HUES64 (cell line): ENCODE data around the gene KLK14.

Source experiments
- H3K27ac ChIP-seq: 2 replicates; pipeline ENCODE4 v1.7.0; 2013; ENCODE audit warnings: low read depth, low read length, inconsistent platforms
- H3K27me3 ChIP-seq: 2 replicates; pipeline ENCODE4 v1.6.1; 2013; ENCODE audit warnings: mild to moderate bottlenecking, low read length; ENCODE audit not compliant: insufficient read depth
- H3K36me3 ChIP-seq: 2 replicates; pipeline ENCODE4 v1.6.1; 2013; ENCODE audit warnings: mild to moderate bottlenecking, low read length; ENCODE audit not compliant: insufficient read depth
- H3K4me1 ChIP-seq: 2 replicates; pipeline ENCODE4 v1.6.1; 2013; ENCODE audit warnings: mild to moderate bottlenecking, low read length, moderate library complexity; ENCODE audit not compliant: insufficient read depth
- H3K4me3 ChIP-seq: 2 replicates; pipeline ENCODE4 v1.5.1; 2013; ENCODE audit warnings: mild to moderate bottlenecking, low read length, moderate library complexity
- H3K9ac ChIP-seq: 2 replicates; pipeline ENCODE4 v1.6.1; 2013; ENCODE audit warnings: mild to moderate bottlenecking, low read depth, low read length
- H3K9me3 ChIP-seq: 2 replicates; pipeline ENCODE4 v1.6.1; 2013; ENCODE audit warnings: low read depth, low read length; ENCODE audit not compliant: insufficient read depth
- WGBS: fragments of 150-250, 120-280 bp; methylation state at CpG from one replicate; pipeline ENCODE4 v1.1.7; 2013; ENCODE audit warnings: missing lambda C conversion rate; 5-methylcytosine and 5-hydroxymethylcytosine counted together

Gene KLK14

DNA sequence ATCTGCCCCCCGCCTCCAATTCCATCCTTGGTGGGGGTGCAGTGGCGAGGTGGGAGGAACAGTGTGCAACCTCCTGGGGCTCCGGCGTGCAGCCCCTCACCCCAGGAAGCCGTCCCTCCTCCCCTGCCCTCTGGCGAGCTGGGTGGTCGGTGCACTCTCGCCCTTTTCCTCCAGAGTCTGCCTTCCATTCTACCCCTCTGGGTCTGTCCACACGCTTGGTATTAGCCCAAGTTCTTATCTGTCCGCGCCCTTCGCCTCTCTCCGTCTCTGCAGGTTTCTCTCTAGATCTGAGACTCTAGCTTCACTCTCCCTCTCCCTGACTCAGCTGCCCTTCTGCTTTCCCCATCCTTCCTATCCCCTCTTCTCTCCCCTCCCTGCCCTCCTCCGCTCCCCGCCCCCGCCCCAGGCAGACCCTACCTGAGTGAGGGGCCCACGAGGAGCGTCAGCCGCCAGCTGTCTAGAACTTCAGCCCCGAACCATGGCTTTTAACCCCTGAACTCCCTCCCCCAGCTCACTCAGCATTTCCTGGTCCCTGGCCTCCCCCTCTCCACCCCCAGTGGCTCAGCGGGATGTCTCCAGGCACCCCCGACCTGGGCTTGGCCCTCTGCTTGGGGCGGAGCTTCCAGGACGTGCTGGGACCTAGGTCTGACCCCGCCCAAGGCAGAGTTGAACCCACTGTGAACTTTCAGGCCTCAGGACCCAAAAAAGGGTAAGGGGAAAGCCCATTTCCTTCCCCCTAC is 17.3 kb downstream of the KLK14 start:
- H3K27ac ChIP-seq = no peak overlapping the region; the same call in 1 of the 2 replicates
- H3K27me3 ChIP-seq = peaks cover 15% of the 10 kb centered on the region; the same call in 1 of the 2 replicates
- no peaks in the 10 kb centered on the region for H3K36me3 ChIP-seq
- H3K9me3 ChIP-seq = no peaks in the 10 kb centered on the region
- peaks cover 5% of the 10 kb centered on the region; the same call in 1 of the 2 replicates for H3K4me1 ChIP-seq
- WGBS = 8% methylated on average over 23 of the region's 25 CpGs
- H3K9ac ChIP-seq = no peak overlapping the region
- peak overlapping the region; percentile 61 for H3K4me3 ChIP-seq

GRCh38 chr19:51064534-51065220 is 18.0 kb downstream of the KLK14 start, which contains the start of gene KLK13:
KLK13 (minus strand) TSS chr19:51065092; CDS start chr19:51065067, 25 bp downstream.
- 16% methylated on average over 35 of the region's 38 CpGs for WGBS
- no peak within 1 kb of the TSS; the same call in 1 of the 2 replicates for H3K9ac ChIP-seq

GRCh38 chr19:51063664-51064063 is 19.0 kb downstream of the KLK14 start:
- WGBS = 97% methylated on average over 7 of the region's 7 CpGs
- Histone ChIP-seq H3K9ac (no peak overlapping the region), H3K27ac (no peak overlapping the region), H3K4me1 (peaks cover 5% of the 10 kb centered on the region; the same call in 1 of the 2 replicates), H3K4me3 (no peak overlapping the region), H3K36me3 (no peaks in the 10 kb centered on the region), H3K27me3 (peaks cover 15% of the 10 kb centered on the region; the same call in 1 of the 2 replicates), H3K9me3 (no peaks in the 10 kb centered on the region)

More at GRCh38 chr19:51064534-51065220, 18.0 kb downstream of the KLK14 start, which contains the start of gene KLK13:
- no peaks in the 10 kb centered on the region for H3K36me3 ChIP-seq
- H3K4me3 ChIP-seq = peak within 1 kb of the TSS; percentile 61
- H3K27me3 ChIP-seq = peaks cover 15% of the 10 kb centered on the region; the same call in 1 of the 2 replicates
- no peaks in the 10 kb centered on the region for H3K9me3 ChIP-seq
- H3K4me1 ChIP-seq = peaks cover 5% of the 10 kb centered on the region; the same call in 1 of the 2 replicates
- no peak within 1 kb of the TSS; the same call in 1 of the 2 replicates for H3K27ac ChIP-seq

DNA sequence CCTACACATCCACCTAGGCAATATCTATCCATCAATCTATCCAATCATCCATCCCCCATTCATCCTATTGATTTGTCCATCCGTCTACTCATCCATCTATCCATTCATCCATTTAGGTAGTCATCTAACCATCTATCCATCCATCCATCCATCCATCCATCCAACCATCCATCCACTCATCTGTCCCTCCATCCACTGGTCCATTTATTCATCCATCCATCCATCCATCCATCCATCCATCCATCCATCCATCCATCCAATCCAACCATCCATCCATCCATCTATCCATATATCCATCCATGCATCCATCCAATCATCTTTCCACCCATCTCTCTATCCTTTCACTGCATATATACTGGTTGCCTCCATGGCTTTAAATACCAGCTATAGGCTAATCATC is 21.7 kb downstream of the KLK14 start:
- H3K9me3 ChIP-seq = no peaks in the 10 kb centered on the region
- 0% methylated on average over 1 of the region's 1 CpG for WGBS

DNA sequence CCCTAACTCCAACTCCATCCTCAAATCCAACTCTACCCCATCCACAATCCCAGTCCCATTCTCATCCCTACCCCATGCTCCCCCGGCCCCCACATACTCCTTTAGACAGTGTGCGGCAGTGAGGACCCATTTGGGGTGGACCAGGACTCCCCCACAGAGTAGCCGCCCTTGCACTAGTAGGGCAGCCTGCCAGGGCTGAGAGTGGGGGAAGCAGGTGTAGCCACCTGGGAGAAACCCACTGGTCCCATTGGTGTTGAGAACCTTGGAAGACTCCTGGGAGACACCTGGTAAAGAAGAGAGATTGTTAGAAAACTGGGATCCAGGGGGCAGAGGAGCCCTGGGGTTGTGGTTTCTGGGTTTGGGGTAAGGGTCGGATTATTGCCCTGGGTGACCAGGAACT is 22.4 kb downstream of the KLK14 start:
- Histone ChIP-seq H3K4me3 (no peak overlapping the region), H3K9ac (no peak overlapping the region), H3K27ac (no peak overlapping the region), H3K36me3 (no peaks in the 10 kb centered on the region), H3K27me3 (peaks cover 7% of the 10 kb centered on the region; the same call in 1 of the 2 replicates), H3K9me3 (no peaks in the 10 kb centered on the region), H3K4me1 (no peaks in the 10 kb centered on the region)
- 71% methylated on average over 4 of the region's 4 CpGs for WGBS

More for the DNA sequence above, 21.7 kb downstream of the KLK14 start:
- Histone ChIP-seq H3K36me3 (no peaks in the 10 kb centered on the region), H3K4me3 (no peak overlapping the region), H3K27me3 (peaks cover 12% of the 10 kb centered on the region; the same call in 1 of the 2 replicates), H3K4me1 (peaks cover 4% of the 10 kb centered on the region; the same call in 1 of the 2 replicates), H3K9ac (no peak overlapping the region), H3K27ac (no peak overlapping the region)

DNA sequence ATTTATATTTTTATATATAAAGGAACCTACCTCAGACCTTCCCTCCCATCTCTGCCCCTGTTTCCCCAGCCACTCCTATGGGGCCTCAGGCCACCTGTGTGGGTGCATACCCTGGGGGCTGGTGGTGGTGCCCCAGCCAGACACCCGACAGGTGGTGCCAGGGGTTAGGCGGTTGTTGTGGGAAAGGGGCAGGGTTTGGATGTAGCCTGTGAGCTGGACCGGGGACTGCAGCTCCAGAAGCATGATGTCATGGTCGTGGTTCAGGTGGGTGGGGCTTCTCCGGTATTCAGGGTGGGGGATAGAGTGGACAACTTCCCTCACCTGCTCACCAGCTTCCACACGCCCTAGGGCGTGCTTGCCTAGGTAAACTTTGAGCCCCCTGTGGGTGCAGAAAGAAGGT is 23.0 kb downstream of the KLK14 start:
- no peak overlapping the region for H3K9ac ChIP-seq
- 90% methylated on average over 5 of the region's 7 CpGs for WGBS
- no peak overlapping the region for H3K4me3 ChIP-seq
- no peaks in the 10 kb centered on the region for H3K36me3 ChIP-seq
- H3K27ac ChIP-seq = no peak overlapping the region
- no peaks in the 10 kb centered on the region for H3K4me1 ChIP-seq
- no peaks in the 10 kb centered on the region for H3K9me3 ChIP-seq
- peaks cover 3% of the 10 kb centered on the region; the same call in 1 of the 2 replicates for H3K27me3 ChIP-seq

DNA sequence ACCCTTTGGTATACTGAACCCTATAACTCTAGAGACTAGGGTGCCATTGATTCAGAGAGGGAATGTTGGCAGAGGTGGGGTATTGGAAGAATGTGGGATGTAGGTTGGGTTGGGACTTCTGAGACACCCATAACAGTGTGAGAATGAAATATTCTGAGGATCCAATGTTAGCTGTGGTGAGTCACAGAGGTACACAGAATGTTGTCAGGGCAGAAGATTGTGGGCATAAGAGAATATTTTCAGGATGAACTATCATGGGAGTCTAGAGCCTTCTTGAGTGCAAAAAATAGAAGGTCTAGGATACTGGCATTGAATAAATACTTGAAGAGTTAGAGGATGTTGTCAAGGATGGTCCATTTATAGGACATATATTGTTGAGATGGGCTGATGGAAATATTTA is 26.8 kb downstream of the KLK14 start:
- Histone ChIP-seq H3K27me3 (no peaks in the 10 kb centered on the region), H3K4me1 (peaks cover 5% of the 10 kb centered on the region; the same call in 1 of the 2 replicates), H3K9ac (no peak overlapping the region), H3K36me3 (no peaks in the 10 kb centered on the region), H3K9me3 (no peaks in the 10 kb centered on the region), H3K27ac (no peak overlapping the region), H3K4me3 (no peak overlapping the region)

DNA sequence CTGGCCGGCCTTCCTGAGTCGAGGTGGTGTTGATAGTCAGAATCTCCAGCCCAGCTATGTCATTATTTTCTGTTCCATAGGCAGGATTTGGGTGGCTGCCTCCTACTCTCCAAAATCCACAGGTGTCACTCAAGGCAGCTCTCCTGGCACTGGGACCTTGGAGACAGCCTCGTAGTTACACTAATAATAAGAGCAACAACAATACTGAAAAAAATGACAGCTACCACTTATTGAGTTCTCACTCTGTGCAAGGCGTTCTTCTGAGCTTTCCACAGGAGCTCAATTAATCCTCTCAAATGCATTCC is 35.7 kb downstream of the KLK14 start:
- WGBS = 15% methylated on average over 4 of the region's 4 CpGs
- Histone ChIP-seq H3K36me3 (no peaks in the 10 kb centered on the region), H3K4me1 (peaks cover 19% of the 10 kb centered on the region), H3K9ac (peak overlapping the region; percentile 17; the same call in 1 of the 2 replicates), H3K27me3 (no peaks in the 10 kb centered on the region), H3K4me3 (peak overlapping the region; percentile 14; the same call in 1 of the 2 replicates), H3K9me3 (no peaks in the 10 kb centered on the region), H3K27ac (peak overlapping the region; percentile 83; the same call in 1 of the 2 replicates)

DNA sequence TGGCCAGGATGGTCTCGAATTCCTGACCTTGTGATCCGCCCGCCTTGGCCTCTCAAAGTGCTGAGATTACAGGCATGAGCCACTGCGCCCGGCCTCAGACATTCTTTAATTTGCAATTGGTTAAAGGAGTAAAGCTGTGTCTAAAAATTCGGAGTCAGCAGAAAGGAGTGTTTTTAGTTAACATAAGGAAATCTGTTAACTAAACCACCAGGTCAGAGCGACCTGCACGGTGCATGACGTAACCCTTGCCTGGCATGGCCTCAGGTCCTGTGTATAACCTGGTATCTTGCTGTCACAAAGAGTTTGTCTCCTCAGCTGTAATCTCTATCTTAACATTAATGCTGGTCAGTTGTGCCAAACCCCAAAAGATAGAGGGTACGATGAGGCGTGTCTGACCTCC is 38.4 kb downstream of the KLK14 start:
- Histone ChIP-seq H3K4me1 (peaks cover 19% of the 10 kb centered on the region), H3K27ac (no peak overlapping the region), H3K36me3 (no peaks in the 10 kb centered on the region), H3K4me3 (no peak overlapping the region), H3K9ac (no peak overlapping the region), H3K9me3 (no peaks in the 10 kb centered on the region), H3K27me3 (no peaks in the 10 kb centered on the region)
- 93% methylated on average over 11 of the region's 11 CpGs for WGBS

- 85% methylated on average over 9 of the region's 9 CpGs for WGBS
- H3K9ac ChIP-seq = no peak overlapping the region
- no peak overlapping the region for H3K4me3 ChIP-seq
These were observed 39.2 kb downstream of the KLK14 start for GRCh38 chr19:51043497-51043896.

GRCh38 chr19:51040151-51040550 is 42.5 kb downstream of the KLK14 start:
- no peaks in the 10 kb centered on the region for H3K9me3 ChIP-seq
- H3K4me3 ChIP-seq = no peak overlapping the region
- H3K4me1 ChIP-seq = no peaks in the 10 kb centered on the region
- H3K27ac ChIP-seq = no peak overlapping the region
- no peaks in the 10 kb centered on the region for H3K27me3 ChIP-seq
- WGBS = 100% methylated on average over 1 of the region's 6 CpGs
- no peak overlapping the region for H3K9ac ChIP-seq
- no peaks in the 10 kb centered on the region for H3K36me3 ChIP-seq

More at GRCh38 chr19:51043497-51043896, 39.2 kb downstream of the KLK14 start:
- H3K36me3 ChIP-seq = no peaks in the 10 kb centered on the region
- H3K27me3 ChIP-seq = no peaks in the 10 kb centered on the region
- H3K27ac ChIP-seq = no peak overlapping the region
- H3K9me3 ChIP-seq = no peaks in the 10 kb centered on the region
- peaks cover 19% of the 10 kb centered on the region for H3K4me1 ChIP-seq
